IPS-11a (cell line): ENCODE measurements around the gene ZMAT2.
"Not testable (repeated sequence)": the region's sequence is repeated elsewhere in the genome, so short reads cannot be mapped to it uniquely, and the experiment has no call there.

Experiments
- H3K4me3 ChIP-seq: one replicate; pipeline ENCODE4 v1.5.1; 2013; ENCODE audit warnings: low read depth, low read length, control low read depth

ZMAT2 gene

DNA sequence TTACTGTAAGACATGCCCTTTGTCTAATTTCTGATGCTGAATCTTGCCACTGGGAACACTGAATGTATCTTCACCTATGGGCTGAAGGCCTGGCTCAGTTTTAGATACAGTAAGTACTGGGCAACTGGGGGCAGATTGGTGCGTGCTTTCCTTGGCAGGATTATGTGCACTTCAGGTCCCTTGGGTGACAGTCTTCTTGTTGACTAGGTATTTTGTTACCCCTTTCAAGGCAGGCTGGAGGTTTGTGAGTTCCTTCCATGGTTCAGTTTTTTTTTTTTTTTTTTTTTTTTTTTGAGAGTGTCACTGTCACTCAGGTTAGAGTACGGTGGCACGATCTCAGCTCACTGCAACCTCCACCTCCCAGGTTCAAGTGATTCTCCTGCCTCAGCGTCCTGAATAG, 7.6 kb downstream of the ZMAT2 start:
- H3K4me3 ChIP-seq = no peak overlapping the region

GRCh38 chr5:140708787-140709186, 8.5 kb downstream of the ZMAT2 start:
- H3K4me3 ChIP-seq = not testable (repeated sequence)

GRCh38 chr5:140710899-140711552, 10.8 kb downstream of the ZMAT2 start:
- H3K4me3 ChIP-seq = peak overlapping the region; percentile 63

DNA sequence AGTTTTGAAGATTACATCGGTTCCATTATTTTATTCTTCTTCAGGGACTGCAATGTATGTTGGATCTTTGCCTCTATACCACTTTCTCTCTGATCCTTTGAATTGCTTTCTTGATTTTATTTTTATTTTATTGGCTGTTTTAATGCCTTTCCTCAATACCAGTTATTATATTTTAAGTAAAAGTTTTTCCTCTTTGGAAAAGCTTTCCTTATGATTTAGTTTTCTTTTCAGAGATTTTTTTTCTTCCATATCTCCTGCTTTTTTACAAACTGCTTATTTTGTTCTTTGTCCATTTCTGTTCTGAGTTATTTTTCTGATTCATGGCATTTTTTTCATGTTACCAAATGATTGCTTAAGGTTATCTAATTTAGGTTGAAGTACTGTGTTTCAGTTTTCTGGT, 11.5 kb downstream of the ZMAT2 start:
- no peak overlapping the region for H3K4me3 ChIP-seq

- H3K4me3 ChIP-seq = no peak overlapping the region
Observed at GRCh38 chr5:140713562-140714094, 13.4 kb downstream of the ZMAT2 start.

DNA sequence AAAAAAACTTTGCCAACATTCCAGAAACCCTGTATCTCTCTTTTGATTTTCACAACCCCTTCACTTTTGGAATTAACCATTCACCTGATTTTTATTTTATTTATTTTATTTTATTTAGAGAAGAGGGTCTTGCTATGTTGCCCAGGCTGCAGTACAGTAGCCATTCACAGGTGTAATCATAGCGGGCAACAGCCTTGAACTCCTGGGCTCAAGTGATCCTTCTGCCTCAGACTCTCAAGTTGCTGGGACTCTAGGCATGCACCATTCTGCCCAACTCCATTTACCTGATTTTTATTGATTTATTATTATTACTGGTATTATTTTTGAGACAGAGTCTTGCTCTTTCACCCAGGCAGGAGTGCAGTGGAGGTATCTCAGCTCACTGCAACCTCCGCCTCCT, 16.0 kb downstream of the ZMAT2 start:
- H3K4me3 ChIP-seq = not testable (repeated sequence)

GRCh38 chr5:140718266-140718592, 18.0 kb downstream of the ZMAT2 start:
- H3K4me3 ChIP-seq = no peak overlapping the region

DNA sequence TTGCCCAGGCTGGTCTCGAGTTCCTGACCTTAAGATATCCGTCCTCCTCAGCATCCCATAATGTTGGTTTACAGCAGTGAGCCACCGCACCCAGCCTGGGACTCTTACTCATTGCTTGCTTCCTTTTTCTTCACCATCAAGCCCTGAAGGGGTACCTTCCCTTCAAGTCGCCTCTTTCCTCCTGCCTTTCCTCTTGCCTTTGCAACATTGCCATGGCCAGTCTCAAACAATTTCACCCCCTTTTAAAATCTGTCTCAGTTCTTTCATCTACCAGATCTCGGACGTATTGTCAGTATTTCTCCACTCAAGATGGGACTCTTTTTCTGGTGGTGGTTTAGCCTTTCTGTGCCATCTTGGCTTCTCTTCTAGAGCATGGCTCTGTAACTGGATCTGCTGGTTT, 20.5 kb downstream of the ZMAT2 start:
- not testable (repeated sequence) for H3K4me3 ChIP-seq

GRCh38 chr5:140721395-140721794, 21.1 kb downstream of the ZMAT2 start:
- not testable (repeated sequence) for H3K4me3 ChIP-seq

DNA sequence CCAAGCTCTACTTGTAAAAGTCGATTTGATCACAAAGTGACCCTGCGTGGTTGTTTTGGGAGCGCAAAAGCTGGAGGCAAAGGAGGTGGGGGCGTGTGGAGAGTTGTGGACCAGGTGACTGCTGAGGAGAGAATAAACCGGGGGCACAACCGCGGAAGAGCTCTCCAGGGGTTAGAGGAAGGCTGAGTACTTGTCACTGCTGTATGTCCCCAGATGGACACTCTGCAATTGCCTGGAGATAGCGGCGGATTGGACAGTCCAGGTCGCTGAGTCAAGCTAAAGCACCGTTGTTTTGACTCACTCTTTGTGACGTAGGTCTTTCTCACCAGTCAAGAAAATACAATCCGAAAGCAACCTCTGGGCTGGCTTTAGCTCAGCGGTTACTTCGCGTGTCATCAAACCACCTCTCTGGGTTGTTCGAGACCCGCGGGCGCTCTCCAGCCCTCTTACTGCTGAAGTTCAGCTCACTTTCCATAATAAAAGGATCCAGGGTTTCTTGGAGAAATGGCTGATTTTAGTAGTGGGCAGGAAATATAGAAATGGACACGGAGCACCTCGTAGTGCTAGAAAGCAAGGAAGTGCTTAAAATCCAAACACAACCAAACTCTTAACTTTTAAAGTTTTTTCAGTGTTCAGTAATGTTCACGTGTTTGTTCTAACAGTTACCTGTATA, 25.7 kb downstream of the ZMAT2 start:
- peak overlapping the region; percentile 85 for H3K4me3 ChIP-seq

DNA sequence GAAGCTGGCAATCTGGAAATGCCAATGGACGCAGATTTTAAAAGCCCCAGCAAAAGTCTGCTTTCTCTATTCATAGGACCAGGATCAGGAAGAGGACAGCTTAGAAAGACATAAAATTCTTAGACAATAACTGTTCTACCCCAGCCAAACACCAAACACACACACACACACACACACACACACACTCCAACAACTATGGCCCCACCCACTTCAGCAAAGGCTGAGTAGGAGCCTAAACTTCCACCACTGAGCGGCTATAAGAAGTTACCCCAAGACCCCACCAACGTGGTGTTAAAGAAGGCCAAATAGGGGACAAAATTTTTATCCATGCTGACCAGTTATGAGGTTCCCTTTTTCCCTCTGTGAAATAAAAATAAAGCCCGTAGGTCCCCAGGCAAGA, 32.9 kb downstream of the ZMAT2 start:
- no peak overlapping the region for H3K4me3 ChIP-seq

DNA sequence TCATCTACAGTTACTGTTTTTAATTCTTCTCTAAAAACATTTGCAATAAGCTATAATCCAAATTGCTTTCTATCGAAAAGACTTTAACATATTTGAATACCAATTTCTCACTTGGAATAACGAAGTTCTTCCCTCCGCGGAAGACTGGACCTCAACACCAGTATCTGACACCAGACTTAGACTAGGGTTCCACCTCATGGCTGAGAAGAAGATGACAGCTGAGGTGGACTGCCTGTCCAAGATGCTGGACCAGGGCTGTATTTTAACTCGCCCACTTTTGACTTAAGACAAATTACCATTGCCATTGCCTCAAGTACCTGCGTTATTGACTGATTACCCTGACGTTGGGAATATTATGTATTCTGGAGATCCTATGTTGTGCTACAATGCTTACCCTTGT, 34.1 kb downstream of the ZMAT2 start:
- H3K4me3 ChIP-seq = no peak overlapping the region

GRCh38 chr5:140737486-140737885, 37.2 kb downstream of the ZMAT2 start:
- no peak overlapping the region for H3K4me3 ChIP-seq

DNA sequence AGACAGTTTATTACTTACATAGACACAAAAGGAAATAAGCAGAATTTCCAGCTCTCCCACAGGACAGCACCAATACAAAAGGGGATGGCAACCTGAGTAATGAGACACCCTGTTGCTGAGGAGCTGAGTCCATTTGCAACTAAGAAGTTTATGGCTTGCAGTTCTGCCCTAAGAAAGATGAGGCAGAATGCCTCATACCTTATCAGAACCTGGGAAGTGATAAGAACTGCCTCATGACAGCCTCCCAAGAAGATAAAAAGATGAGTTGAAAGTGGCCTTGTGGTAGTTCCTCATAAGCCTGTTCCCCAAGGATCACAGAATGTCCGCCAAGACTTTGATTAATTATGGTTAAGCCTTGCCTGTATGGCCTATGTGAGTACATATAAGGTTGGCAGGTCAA, 41.7 kb downstream of the ZMAT2 start:
- H3K4me3 ChIP-seq = no peak overlapping the region

GRCh38 chr5:140753561-140753960, 53.3 kb downstream of the ZMAT2 start:
- no peak overlapping the region for H3K4me3 ChIP-seq
